ENCODE data around the gene SLC25A13.
A peak's percentile ranks its signal among the peaks of the same experiment; 100 is the strongest.
"Not testable (repeated sequence)": the region's sequence is repeated elsewhere in the genome, so short reads cannot be mapped to it uniquely, and the experiment has no call there.

Gene SLC25A13, protein sequence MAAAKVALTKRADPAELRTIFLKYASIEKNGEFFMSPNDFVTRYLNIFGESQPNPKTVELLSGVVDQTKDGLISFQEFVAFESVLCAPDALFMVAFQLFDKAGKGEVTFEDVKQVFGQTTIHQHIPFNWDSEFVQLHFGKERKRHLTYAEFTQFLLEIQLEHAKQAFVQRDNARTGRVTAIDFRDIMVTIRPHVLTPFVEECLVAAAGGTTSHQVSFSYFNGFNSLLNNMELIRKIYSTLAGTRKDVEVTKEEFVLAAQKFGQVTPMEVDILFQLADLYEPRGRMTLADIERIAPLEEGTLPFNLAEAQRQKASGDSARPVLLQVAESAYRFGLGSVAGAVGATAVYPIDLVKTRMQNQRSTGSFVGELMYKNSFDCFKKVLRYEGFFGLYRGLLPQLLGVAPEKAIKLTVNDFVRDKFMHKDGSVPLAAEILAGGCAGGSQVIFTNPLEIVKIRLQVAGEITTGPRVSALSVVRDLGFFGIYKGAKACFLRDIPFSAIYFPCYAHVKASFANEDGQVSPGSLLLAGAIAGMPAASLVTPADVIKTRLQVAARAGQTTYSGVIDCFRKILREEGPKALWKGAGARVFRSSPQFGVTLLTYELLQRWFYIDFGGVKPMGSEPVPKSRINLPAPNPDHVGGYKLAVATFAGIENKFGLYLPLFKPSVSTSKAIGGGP
- total RNA-seq: 10.9 to 21.8 (median 15.0) reads per million in 3 experiments

DNA sequence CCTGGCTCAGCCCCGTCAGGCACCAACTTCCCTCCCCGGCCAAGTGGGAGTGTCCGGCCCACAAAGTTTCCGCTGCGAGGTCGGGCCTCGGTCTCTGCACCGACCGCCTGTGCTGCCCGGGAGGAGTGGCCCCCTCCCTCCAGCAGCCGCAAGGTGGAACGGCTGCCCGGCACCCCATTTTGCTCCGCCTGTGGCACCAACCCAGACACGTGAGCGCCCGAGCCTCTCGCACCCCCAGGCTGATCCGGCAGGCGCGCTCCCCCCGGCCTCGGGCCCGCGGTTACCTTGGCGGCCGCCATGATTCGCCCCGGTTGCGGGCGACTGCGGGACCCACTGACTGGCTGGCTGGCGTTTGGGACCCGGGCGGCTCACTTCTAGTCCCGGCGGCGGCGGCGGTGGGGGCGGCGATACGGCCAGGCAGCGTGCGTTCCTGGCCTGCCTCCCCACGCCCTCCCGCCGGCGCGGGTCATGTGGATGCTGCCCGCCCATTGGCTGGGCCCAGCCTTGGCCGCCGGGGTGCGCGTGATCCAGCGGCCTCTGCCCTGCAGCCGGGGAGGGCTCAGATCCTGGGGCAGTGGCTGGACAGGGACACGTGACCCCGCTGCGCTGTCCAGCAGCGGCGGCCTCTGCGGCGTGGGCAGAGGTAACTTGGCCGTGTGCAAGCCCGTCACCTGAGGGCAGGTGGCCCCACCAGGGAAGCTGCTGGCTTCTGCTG is at the start of gene SLC25A13:
TSS of gene SLC25A13 (minus strand) at position 441 of the 715 bp plus-strand sequence. CDS start at position 299, 142 bp downstream.
- DNase-seq: peak; percentile 65

DNA sequence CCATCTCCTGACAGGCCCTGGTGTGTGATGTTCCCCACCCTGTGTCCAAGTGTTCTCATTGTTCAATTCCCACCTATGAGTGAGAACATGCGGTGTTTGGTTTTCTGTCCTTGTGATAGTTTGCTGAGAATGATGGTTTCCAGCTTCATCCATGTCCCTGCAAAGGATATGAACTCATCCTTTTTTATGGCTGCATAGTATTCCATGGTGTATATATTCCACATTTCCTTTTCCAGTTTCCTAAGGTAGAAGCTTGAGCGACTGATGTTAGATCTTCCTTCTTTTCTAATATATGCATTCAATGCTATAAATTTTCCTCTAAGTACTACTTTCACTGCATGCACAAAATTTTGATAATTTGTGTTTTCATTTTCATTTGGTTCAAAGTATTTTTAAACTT is 44.0 kb upstream of the SLC25A13 start:
- DNase-seq: not testable (repeated sequence)

DNA sequence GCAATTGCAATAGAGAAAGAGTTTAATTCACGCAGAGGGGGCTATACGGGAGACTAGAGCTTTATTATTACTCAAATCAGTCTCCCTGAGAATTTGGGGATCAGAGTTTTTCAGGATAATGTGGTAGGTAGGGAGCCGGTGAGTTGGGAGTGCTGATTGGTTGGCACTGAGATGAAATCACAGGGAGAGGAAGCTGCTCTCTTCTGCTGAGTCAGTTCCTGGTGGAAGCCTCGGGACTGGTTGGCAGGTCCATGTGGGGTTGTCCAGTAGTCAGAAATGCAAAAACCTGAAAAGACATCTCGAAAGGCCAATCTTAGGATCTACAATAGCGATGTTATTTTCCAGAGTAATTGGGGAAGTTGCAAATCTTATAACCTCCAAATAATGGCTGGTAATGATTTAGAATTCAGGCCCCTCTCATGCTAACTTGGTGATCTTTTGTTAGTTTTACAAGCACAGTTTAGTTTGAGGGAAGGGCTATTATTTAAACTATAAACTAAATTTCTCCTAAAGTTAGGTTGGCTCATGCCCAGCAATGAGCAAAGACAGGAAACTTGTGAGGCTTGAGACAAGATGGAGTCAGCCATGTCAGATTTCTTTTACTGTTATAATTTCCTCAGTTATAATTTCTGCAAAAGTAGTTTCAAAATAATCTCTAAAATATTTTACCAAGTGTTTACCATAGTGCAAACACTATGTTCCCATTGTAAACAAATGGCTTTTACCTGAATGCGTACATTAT is 39.4 kb upstream of the SLC25A13 start:
- DNase-seq: no peak

DNA sequence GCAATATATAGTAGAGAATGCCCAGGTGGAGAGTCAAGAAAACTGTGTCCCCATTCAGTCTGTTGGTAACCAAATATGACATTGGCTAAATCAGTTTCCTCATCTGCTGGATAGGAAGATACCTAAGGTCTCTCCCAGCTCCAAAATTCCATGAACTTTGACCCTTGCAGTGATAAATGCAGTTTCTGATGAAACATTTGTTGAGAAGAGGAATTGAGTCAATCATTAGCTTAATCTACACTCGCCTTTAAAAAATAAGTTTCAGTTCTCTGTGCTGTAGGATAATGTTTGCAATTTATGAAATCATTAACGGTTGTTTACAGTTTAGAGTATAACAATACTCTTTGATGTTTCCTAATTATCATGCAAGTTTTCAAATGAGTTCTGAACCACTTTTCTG is 38.0 kb upstream of the SLC25A13 start:
- no peak for DNase-seq

DNA sequence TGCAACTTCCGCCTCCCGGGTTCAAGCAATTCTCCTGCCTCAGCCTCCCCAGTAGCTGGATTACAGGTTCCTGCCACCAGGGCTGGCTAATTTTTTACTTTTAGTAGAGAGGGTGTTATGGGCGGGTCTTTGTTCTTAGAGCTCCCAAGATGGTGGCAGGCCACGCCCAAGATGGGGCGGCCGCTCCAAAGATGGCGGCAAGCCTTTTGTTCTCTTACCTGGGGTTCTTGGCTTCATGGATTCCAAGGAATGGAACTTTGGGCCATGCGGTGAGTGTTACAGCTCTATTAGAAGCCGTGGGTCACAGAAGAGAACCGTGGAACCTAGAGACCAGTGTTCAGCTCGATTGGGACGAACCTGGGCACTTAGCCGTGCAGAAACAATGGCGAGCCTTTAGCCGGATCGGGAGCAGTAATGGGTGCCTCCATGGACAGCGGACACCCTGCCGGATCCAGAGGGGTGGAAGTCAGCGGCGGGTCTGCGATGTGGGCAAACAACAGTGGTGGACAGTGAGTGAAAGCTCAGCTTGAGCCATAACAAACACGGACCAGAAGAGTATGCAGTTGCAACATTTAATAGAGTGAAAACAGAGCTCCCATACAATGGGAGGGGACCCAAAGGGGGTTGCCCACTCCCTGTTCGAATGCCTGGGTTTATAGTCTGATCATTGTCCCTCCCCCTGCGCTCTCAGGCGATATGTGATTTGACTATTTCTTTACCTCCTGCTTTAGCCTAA is 36.5 kb upstream of the SLC25A13 start:
- not testable (repeated sequence) for DNase-seq

DNA sequence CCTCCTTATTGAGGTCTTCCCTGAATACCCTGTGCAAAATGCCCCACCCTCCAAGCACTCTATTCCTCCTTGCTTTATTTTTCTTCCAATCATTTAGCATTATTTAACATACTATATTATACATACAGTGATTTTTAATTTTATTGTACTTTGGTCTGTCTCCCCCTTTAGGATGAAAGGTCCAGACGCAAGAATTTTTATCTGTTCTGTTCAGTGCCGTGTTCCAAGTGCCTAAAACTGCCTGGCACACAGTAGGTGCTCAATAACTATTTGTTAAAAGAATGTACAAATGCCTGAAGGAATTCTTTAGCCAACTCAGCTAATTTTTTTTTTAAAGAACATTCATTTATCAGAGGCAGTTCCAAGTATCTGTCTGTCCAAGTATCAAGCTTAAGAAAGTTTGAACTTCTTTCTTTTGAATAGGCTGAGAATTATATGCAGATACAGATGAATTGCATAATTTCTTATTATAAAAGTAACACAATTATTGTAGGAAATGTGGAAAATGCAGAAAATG is 34.1 kb upstream of the SLC25A13 start:
- no peak for DNase-seq

DNA sequence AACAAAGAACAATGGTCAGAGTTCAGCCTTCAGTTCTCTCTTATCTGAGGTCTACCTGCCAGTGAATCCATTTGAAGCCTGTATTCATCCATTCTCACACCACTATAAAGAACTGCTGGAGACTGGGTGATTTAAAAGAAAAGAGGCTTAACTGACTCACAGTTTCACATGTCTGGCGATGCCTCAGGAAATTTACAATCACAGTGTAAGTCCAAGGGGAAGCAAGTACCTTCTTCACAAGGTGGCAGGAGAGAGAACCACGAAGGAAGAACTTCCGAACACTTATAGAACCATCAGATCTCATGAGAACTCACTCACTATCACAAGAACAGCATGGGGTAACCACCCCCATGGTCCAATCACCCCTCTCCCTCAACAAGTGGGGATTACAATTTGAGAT is 33.0 kb upstream of the SLC25A13 start:
- DNase-seq: no peak

DNA sequence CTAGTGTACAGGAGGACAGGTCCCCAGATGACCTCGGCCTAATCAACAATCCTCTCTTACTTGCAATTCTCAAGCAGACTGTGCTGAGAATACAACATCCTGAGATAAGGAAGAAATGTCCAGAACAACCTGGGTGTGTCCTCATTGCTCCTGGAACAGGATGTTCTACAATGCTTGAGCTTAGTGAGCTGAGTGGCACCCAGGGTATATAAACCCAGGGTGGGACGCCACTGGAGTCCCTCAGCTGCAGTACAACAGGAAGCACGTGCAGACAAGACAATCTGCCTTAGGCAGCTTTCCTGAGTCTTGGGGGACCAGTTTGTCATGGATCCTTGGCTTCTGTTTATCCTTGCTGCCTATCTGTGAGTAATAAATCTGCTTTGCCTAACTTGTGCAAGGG is 27.7 kb upstream of the SLC25A13 start:
- DNase-seq: no peak

DNA sequence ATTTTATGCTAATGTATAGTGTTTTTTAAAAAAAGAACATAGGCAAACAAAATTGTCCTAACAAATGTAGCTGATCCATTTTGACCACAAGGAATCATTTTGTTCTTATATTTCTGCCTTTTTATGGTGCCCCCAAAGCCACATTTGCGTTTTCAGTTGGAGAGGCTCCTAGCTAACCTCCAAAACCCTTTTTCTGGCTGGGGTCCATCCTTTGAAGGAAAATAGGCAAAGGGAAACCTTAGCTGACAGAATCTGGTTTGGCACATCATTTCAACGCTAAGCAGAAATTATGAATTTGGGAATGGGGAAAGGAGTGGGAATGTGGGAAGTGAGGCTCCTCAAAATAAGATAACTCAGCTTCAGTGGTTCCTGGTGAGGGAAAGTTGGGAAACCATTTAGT is 25.6 kb upstream of the SLC25A13 start:
- DNase-seq: no peak

DNA sequence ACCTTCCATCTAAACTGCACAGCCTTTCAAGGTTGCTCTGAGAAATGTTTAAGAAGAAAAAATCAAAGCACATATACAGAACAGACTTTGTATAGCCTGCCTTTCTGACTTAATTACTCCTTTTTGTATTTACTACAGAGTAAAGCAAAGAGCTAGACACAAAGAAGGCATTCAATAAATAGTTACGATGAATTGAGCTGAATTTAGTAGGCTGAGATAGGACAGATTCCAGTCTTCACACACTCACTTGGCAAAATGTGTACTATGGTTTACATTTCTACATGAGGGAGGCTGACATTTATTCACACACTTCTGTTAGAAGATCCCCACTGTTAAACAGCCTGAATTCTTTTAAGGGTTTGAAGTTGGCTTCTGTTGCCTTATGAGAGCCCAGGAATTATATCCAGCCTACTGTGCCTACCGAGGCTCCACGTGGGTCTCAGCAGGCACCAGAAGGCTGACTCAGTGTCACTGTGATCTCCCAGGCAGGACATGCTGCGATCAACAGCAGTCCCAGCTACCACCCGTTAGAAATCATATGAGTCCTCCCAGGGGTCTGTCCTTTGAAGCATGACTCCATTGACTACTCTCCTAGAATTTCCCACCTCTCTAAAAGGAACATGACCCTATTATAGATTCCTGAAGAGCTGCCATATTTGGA is 24.5 kb upstream of the SLC25A13 start:
- DNase-seq: no peak

DNA sequence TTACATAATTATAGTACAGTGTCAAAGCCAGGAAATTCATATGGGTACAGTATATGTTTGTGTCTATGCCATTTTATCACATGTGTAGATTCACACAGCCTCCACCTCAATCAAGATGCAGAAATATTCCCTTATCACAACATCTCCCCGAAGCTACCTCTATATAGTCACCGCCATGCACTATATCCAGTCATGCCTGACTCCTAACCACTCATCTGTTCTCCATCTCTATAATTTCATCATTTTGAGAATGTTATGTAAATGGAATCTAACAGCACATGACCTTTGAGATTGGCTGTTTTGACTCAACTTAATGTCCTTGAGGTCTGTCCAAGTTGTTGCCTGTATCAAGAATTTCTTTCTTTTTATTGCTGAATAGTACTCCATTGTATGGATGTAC is 22.3 kb upstream of the SLC25A13 start:
- DNase-seq: no peak

DNA sequence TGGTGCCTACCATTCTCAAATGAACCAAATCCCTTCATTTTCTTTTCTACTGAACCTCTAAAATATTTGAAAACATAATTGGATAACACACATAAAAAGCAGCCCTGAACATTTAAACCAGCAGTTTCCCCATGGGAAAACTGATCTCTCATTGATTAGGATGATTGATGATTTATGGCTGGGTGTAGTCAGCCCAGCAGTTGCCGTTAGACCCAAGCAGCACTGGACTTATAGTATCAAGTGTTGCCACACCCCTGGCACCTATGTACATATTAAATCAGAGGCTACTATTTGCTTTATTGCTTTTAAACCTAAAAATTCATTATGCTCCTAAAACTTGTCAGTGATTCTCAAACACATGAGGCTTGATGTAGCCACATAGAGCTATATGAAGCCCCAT is 20.2 kb upstream of the SLC25A13 start:
- DNase-seq: no peak

DNA sequence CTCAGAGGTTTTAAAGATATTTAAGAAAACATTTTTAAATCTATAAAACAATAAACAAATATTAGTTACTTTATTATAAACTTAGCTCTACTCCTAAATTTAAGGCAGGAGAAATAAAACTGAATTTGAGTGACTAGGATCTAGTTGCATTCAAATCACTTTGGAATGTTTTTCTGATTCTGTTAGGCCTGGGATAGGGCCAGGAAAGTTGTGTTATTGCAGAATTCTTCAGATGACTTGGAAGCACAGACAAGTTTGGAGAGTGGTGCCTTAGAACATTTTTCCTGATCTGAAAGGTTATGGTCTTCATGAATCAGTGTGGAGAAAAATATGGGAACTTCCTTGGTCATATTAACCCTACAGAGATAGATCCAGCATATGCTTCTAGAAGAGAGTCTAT is 15.6 kb upstream of the SLC25A13 start:
- no peak for DNase-seq

DNA sequence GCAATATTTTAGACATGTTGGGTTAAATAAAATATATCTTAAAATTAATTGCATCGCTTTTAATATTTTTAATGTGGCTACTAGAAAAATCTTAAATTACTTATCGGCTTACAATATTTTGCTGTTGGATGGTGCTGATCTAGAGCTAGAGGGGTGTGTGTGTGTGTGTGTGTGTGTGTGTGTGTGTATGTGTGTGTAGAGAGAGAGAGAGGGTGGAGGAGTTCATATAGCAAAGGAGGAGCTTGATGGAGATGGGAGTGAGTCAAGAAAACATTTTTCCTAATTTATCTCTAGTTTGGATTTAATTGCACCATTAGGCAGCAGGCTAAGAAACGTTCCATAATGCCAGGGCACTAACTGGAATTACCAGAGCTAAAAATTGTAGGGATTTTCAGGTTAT is 10.4 kb upstream of the SLC25A13 start:
- DNase-seq: no peak

DNA sequence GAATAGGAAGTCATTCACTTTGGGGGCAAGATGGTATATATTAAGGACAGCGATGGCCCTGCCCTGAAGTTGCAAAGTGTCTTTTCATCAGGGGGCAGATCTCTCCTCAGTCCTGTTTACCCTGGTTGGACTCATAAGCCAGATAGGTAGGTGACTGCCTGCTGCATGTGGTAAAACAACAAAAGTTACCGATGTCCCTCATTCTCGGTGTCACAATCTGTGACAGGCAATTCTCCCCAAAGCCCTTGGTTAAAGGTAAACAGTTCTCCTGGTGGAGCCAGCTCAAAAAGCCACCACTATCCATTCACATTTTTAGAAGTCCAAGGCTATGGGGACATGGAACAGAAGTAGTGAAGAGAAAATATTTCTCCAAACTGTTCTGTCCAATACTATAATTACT is 9.9 kb upstream of the SLC25A13 start:
- no peak for DNase-seq

DNA sequence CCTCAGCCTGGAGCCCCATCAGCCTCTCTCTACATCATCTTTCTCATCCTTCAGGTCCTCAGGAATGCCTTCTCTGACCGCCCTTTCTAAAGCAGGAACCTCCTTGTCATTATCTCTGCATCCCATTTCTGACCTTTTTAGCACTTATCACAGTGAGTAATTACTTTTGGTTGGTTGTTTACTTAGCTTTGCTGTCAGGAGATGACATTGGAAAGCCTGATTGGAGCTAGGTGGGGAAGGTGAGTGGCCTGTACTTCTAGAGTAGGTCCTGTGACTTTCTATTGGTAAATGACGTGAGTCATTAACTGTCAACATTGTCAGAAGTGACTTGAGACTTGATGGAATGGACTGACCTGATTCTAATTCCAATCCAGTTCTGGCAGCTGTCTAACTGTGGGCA is 9.3 kb upstream of the SLC25A13 start:
- no peak for DNase-seq

DNA sequence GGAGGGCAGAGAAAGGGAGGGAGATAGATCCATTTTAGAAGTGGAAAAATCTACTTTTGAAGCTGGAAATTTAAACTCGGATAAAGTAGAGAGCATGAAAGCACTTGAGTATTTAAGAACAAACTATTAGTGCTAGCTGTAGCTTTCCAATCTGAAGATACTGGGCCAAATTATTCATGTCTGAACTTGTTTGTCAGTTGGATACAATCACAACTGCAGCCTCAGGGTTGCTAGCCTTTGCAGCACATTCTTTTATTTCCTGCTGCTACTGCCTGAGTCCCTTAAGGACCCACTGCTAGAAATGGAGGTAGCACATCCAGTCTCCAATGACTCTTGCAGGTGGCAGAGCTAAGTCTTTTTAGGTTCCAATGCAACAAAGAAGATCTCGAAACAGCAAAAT is 8.3 kb upstream of the SLC25A13 start:
- DNase-seq: no peak

DNA sequence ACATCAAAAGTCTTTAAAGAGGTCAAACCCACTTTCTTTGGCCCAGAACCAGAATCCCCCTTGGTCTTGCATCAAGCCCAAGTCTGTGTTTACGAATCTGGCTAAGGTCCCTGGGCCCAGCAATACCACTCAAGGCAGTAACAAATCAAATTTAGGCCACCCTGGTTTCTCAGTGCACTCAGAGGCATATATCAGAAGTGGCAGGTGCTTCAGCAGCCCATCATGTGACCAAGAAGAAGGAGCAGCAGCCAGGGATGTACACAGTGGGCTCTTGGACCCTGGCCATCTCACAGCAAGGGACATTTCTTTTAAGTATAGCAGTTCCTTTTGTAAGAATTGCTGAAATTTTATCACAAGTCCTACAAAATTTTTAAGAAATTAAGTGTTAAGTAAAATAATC is 7.3 kb upstream of the SLC25A13 start:
- DNase-seq: no peak

DNA sequence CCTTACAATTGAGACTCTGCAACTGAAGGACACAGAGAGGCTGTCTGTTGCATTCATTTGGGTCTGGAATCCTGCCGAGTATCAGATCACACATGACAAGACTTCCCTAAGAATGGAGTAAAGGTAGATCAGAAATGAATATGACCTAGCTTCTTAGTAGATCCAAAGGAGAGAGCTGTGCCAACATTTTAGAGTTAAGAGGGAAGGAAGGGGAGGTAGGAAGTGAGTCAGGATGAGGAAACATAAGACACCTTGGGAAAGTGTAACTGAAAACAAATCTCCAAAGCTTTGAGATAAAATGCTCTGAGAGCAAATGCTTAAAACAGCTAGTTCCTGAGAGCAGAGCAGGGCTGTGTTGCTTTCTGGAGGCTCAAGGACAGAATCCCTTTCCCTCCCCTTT is 6.1 kb upstream of the SLC25A13 start:
- DNase-seq: no peak

DNA sequence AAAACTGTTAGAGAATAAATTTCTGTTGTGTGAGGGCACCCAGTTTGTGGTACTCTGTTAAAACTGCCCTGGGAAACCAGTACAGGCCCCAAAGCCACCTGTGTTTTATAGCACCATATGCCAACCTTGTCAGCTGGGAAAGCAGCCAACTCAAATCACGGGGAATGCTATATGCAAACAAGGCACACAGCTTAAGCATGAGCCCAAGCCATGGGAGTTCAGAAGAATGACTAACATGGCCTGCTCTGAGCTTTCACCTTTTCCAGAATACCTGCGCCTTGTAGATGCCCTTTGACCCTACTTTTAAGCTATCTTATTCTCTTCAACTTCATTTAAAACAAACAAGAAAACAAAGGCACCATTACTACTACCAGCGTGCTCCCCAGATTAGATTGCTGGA is 5.5 kb upstream of the SLC25A13 start:
- DNase-seq: no peak

DNA sequence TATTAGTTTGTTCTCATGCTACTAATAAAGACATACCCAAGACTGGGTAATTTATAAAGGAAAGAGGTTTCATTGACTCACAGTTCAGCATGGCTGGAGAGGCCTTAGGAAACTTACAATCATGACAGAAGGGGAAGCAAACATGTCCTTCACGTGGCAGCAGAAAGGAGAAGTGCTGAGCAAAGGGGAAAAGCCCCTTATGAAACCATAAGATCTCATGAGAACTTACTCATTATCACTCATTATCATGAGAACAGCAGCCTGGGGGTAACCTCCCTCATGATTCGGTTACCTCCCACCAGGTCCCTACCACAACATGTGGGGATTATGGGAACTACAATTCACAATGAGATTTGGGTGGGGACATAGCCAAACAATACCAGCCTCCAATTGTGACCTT is 4.9 kb upstream of the SLC25A13 start:
- not testable (repeated sequence) for DNase-seq
